SJCRH30 (cell line): Measurements from ENCODE around the gene ASCL3. TPM values are rescaled to one million over a fixed set of nuclear protein-coding genes. Genes with fewer than 3 reads are reported as not detected.
"Not testable (repeated sequence)": the region's sequence is repeated elsewhere in the genome, so short reads cannot be mapped to it uniquely, and the experiment has no call there.

Experiments used
- DNase-seq, 2 experiments: peaks; one replicate each; pipeline ENCODE4 v3.0.0-alpha.2; 2015 to 2020
- H3K27ac ChIP-seq: fragments of 250-450 bp; sonication (Bioruptor Pico); 2 replicates; pipeline ENCODE4 v1.5.1; 2020; ENCODE audit warnings: mild to moderate bottlenecking, moderate library complexity
- H3K27me3 ChIP-seq: fragments of 250-450 bp; sonication (Bioruptor Pico); 2 replicates; pipeline ENCODE4 v1.5.1; 2020; ENCODE audit warnings: mild to moderate bottlenecking, moderate library complexity
- H3K36me3 ChIP-seq: fragments of 250-450 bp; sonication (Bioruptor Pico); 2 replicates; pipeline ENCODE4 v1.5.1; 2020; ENCODE audit warnings: mild to moderate bottlenecking, moderate library complexity
- H3K4me1 ChIP-seq: fragments of 250-450 bp; sonication (Bioruptor Pico); 2 replicates; pipeline ENCODE4 v1.5.1; 2020; ENCODE audit warnings: mild to moderate bottlenecking, moderate library complexity
- H3K4me3 ChIP-seq: fragments of 250-450 bp; sonication (Bioruptor Pico); 2 replicates; pipeline ENCODE4 v1.5.1; 2020; ENCODE audit warnings: mild to moderate bottlenecking, moderate library complexity
- H3K9me3 ChIP-seq: fragments of 250-450 bp; sonication (Bioruptor Pico); replicated peaks from 2 replicates; pipeline ENCODE4 v1.5.1; 2020; ENCODE audit warnings: mild to moderate bottlenecking, moderate library complexity
- total RNA-seq: library from RNA; depleted of rRNA; stranded (reverse); fragments of >200 nt; shearing (Covaris generic); gene quantifications from 2 replicates; pipeline ENCODE4 v1.2.3, GENCODE V29; 2014

Gene ASCL3
- total RNA-seq, 1 experiment from 2014 or later, result not detected

- H3K9me3 ChIP-seq, result no peaks in the 10 kb centered on the region
- peak overlapping the region; percentile 78 for H3K27ac ChIP-seq
- no peaks in the 10 kb centered on the region for H3K27me3 ChIP-seq
- no peaks in the 10 kb centered on the region for H3K36me3 ChIP-seq
- peak overlapping the region; percentile 89 for H3K4me3 ChIP-seq
- no peak for DNase-seq
- peaks cover 4% of the 10 kb centered on the region; the same call in 1 of the 2 replicates for H3K4me1 ChIP-seq
Measured at GRCh38 chr11:8963569-8964323, 20.9 kb upstream of the ASCL3 start.

GRCh38 chr11:8962841-8963240 is 20.0 kb upstream of the ASCL3 start:
- Histone ChIP-seq H3K36me3 (no peaks in the 10 kb centered on the region), H3K27ac (no peak overlapping the region), H3K9me3 (no peaks in the 10 kb centered on the region), H3K27me3 (no peaks in the 10 kb centered on the region), H3K4me1 (peaks cover 4% of the 10 kb centered on the region; the same call in 1 of the 2 replicates), H3K4me3 (no peak overlapping the region)
- no peak for DNase-seq

GRCh38 chr11:8961401-8961800 is 18.6 kb upstream of the ASCL3 start:
- H3K36me3 ChIP-seq, result no peaks in the 10 kb centered on the region; the same call in 1 of the 2 replicates
- no peak overlapping the region for H3K4me3 ChIP-seq
- H3K4me1 ChIP-seq, result peaks cover 4% of the 10 kb centered on the region; the same call in 1 of the 2 replicates
- no peak for DNase-seq
- no peaks in the 10 kb centered on the region for H3K9me3 ChIP-seq
- H3K27ac ChIP-seq, result no peak overlapping the region
- H3K27me3 ChIP-seq, result no peaks in the 10 kb centered on the region

GRCh38 chr11:8959546-8960166 is 16.8 kb upstream of the ASCL3 start:
- H3K9me3 ChIP-seq, result no peaks in the 10 kb centered on the region
- H3K36me3 ChIP-seq, result peaks cover 6% of the 10 kb centered on the region; the same call in 1 of the 2 replicates
- no peaks in the 10 kb centered on the region for H3K4me1 ChIP-seq
- peak; percentile 53 to 87 for DNase-seq
- no peaks in the 10 kb centered on the region for H3K27me3 ChIP-seq
- H3K27ac ChIP-seq, result no peak overlapping the region
- no peak overlapping the region for H3K4me3 ChIP-seq

- H3K36me3 ChIP-seq, result peaks cover 15% of the 10 kb centered on the region; the same call in 1 of the 2 replicates
- no peaks in the 10 kb centered on the region for H3K9me3 ChIP-seq
- no peak for DNase-seq
- H3K4me1 ChIP-seq, result no peaks in the 10 kb centered on the region
- H3K27me3 ChIP-seq, result no peaks in the 10 kb centered on the region
- no peak overlapping the region for H3K4me3 ChIP-seq
- no peak overlapping the region for H3K27ac ChIP-seq
Measured at GRCh38 chr11:8956860-8957259, 14.0 kb upstream of the ASCL3 start.

- no peak for DNase-seq
- Histone ChIP-seq H3K27me3 (no peaks in the 10 kb centered on the region), H3K36me3 (peaks cover 19% of the 10 kb centered on the region), H3K4me1 (0 out of 2 replicates have a peak, but pooled peaks cover 7% of the 10 kb centered on the region), H3K27ac (no peak overlapping the region), H3K9me3 (no peaks in the 10 kb centered on the region), H3K4me3 (no peak overlapping the region)
Measured at GRCh38 chr11:8948886-8949285, 6.1 kb upstream of the ASCL3 start.

GRCh38 chr11:8947230-8947943 is 4.6 kb upstream of the ASCL3 start:
- Histone ChIP-seq H3K27ac (no peak overlapping the region), H3K27me3 (no peaks in the 10 kb centered on the region), H3K4me1 (0 out of 2 replicates have a peak, but pooled peaks cover 7% of the 10 kb centered on the region), H3K9me3 (no peaks in the 10 kb centered on the region), H3K4me3 (no peak overlapping the region), H3K36me3 (peaks cover 14% of the 10 kb centered on the region)
- peak in 1 of 2 experiments; percentile 28 for DNase-seq

- Histone ChIP-seq H3K27me3 (no peaks in the 10 kb centered on the region), H3K36me3 (0 out of 2 replicates have a peak, but pooled peaks cover 4% of the 10 kb centered on the region), H3K27ac (no peak overlapping the region), H3K4me3 (no peak overlapping the region), H3K4me1 (no peaks in the 10 kb centered on the region), H3K9me3 (no peaks in the 10 kb centered on the region)
- no peak for DNase-seq
Measured at GRCh38 chr11:8941341-8942103, 1.3 kb downstream of the ASCL3 start.

- Histone ChIP-seq H3K4me1 (peaks cover 8% of the 10 kb centered on the region; the same call in 1 of the 2 replicates), H3K4me3 (no peak overlapping the region), H3K9me3 (no peaks in the 10 kb centered on the region), H3K27me3 (no peaks in the 10 kb centered on the region), H3K36me3 (no peaks in the 10 kb centered on the region), H3K27ac (no peak overlapping the region)
- no peak for DNase-seq
Measured at GRCh38 chr11:8937659-8938058, 5.2 kb downstream of the ASCL3 start.

- peaks cover 11% of the 10 kb centered on the region for H3K4me1 ChIP-seq
- no peaks in the 10 kb centered on the region for H3K36me3 ChIP-seq
Measured at GRCh38 chr11:8937159-8937558, 5.7 kb downstream of the ASCL3 start.

GRCh38 chr11:8935789-8936188 is 7.0 kb downstream of the ASCL3 start:
- DNase-seq, H3K9me3 ChIP-seq, H3K27me3 ChIP-seq, H3K4me3 ChIP-seq, H3K27ac ChIP-seq, H3K36me3 ChIP-seq: not testable (repeated sequence)
- H3K4me1 ChIP-seq, result peaks cover 14% of the 10 kb centered on the region

More at GRCh38 chr11:8937159-8937558, 5.7 kb downstream of the ASCL3 start:
- H3K9me3 ChIP-seq, result no peaks in the 10 kb centered on the region
- H3K27ac ChIP-seq, result no peak overlapping the region
- H3K4me3 ChIP-seq, result no peak overlapping the region
- H3K27me3 ChIP-seq, result no peaks in the 10 kb centered on the region
- no peak for DNase-seq

GRCh38 chr11:8934742-8935488 is 7.9 kb downstream of the ASCL3 start:
- Histone ChIP-seq H3K4me3 (peak overlapping the region; percentile 12), H3K27ac (no peak overlapping the region), H3K4me1 (peaks cover 14% of the 10 kb centered on the region), H3K36me3 (no peaks in the 10 kb centered on the region), H3K27me3 (no peaks in the 10 kb centered on the region), H3K9me3 (no peaks in the 10 kb centered on the region)
- peak; percentile 52 to 53 for DNase-seq

GRCh38 chr11:8933931-8934330 is 8.9 kb downstream of the ASCL3 start:
- Histone ChIP-seq H3K4me1 (peaks cover 14% of the 10 kb centered on the region), H3K4me3 (no peak overlapping the region), H3K27ac (no peak overlapping the region), H3K27me3 (no peaks in the 10 kb centered on the region), H3K9me3 (no peaks in the 10 kb centered on the region), H3K36me3 (no peaks in the 10 kb centered on the region)
- DNase-seq, result no peak
